GM21360 (cell line): ENCODE measurements around the gene CTIF.

Experiments
- ATAC-seq: cut with Tn5 transposase; IDR thresholded peaks from one replicate; pipeline ENCODE4 v1.9.1; 2021; ENCODE audit warnings: mild to moderate bottlenecking, moderate library complexity; ENCODE audit not compliant: unreplicated experiment

Gene CTIF

DNA sequence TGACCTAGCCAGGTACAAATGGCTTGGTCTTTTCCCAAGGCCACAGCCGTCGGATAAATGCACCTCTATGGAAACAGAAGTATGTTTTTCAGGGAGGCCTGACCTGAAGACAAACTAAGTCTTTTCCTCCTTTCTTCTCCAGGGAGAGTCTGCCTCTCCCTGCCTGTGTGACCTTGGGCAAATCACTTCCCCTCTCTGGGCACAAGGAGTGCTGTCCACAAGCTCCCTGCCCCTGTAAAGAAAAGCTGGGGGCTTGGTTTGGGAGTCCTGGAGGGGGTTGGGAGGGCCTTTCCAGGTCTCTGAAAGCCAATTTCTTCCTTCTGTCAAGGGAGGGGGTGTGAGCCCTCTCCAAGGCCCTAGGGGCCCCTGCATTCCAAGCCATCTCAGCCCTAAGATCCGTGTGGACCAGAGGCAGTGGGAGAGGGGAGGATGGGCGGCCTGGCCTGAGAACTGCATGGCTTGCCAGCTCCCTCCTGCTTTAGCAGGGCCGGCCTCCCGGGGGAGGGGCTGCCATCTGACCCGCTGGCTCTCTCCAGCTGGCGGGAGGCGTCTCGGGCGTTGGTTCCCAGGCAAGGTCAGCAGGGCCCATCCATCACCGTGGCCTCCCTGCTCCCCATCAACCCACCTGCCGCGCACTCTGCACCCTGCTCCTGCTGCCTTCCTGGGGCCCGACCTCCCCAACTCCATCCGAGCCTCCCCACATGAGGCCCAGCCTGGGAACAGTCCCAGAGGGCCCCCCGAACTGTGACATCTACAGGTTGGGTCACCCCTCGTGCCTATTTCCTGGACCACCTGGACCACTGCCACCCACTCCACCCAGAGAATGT lies 350.5 kb downstream of the CTIF start:
- no peak for ATAC-seq

DNA sequence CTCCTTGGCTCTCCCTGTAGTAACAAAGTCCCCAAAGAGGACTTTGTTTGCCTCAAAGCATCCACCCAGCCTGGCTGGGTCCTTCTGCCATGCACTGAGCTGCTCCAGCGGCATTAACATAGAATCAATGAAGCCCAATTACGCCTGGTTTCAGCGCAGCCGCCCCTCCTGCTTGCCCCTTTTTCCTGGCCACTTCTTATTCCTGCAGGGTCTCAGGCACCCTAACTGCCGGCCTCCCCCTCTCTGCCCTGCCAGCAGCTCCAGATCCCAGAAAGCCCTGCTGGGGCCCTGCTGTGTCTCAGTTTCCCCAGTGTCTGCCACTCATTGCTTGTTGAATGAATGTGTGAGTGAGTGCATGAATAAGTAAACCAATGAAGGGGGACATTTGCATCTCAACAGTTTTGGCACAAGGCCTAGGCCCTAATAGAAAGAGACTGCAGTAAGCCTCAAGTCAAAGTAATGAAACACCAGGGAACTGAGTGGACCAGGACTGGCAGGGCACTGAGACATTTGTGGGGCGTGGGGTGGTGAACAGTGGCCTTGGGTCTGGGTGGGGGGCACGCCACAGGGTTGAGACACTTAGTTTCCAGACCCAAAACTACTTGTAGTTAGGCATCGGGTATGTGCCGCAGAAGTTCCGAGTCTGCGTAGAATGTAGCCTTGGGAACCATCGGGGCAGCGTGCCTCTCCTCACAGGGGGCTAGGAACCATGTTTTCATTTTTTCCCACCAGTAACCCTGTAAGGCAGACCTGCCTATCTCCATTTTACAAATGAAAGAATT lies 351.3 kb downstream of the CTIF start:
- no peak for ATAC-seq

DNA sequence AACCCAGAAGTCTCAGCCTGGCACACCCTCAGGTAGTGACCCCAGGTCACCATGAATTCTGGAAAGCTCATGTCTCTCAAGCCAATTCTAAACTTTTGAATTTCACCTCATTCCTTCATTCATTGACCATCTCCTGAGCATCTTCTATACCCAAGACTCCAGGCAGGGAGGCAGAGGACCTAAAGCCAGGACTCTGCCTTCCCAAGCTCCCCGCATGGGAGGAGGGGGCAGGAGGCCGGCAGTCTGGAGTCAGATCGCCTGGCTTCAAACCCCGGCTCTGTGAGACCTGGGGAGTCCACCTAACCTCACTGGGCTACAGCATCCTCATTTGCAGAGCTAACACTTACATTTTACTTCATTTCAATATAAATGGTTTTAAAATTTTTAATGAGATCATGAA lies 352.9 kb downstream of the CTIF start:
- no peak for ATAC-seq

DNA sequence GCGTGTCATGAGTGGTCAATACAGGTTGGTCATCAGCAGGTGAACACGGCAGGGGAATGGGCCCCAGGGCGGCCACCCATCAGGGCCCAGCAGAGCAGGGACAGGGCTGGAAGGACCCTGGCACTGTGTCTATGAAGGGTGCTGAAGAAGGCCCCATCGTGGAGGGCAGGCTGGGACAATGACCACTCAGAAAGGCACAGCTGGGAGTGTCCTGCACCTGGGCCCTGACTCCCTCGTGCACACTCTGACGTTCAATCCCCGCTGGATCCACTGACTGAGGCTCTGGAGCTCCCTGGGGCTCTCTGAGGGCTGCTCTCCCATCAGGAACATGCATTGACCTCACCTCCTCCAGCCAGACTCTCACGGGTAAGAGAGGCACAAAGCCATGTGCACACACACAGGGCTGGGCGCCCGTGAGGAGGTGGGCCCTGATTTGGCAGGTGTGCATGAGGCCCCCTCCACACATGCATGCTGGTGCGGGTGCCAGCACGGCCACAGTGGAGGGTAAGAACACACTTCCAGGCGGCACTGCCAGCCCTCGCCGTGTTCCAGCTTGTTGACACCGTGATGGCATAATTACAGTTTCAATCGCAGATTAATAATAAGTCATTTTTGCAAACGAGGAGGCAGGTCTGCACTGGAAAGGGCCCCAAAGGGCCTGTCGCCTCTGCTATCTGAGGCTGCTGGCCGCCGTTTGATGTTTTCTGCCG lies 353.5 kb downstream of the CTIF start:
- ATAC-seq = no peak

DNA sequence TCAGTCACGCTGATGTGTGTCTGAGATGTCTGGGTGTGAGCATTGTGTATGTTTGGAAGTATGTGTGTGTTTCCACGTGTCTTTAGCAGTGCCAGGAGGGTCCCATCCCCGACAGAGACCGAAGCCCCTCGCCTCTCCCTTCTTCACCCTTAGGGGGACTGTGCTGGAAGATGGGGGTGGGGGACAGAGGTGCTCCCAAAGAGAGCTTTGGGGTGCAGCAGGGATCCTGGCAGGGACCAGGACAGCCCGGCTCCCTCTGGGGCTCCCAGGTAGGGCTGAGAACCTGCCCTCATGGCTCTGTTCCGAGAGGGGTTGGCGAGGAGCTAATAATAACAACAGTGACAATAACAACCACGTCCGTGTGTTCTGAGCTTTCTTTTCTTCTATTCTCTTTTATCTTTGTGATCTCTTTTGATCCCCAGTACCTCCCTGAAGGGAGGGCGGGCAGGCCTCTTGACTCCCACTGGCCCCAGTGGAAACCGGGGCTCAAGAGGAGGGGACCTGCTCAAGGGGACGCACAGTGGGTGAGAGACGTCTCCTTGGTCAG lies 354.3 kb downstream of the CTIF start:
- no peak for ATAC-seq

DNA sequence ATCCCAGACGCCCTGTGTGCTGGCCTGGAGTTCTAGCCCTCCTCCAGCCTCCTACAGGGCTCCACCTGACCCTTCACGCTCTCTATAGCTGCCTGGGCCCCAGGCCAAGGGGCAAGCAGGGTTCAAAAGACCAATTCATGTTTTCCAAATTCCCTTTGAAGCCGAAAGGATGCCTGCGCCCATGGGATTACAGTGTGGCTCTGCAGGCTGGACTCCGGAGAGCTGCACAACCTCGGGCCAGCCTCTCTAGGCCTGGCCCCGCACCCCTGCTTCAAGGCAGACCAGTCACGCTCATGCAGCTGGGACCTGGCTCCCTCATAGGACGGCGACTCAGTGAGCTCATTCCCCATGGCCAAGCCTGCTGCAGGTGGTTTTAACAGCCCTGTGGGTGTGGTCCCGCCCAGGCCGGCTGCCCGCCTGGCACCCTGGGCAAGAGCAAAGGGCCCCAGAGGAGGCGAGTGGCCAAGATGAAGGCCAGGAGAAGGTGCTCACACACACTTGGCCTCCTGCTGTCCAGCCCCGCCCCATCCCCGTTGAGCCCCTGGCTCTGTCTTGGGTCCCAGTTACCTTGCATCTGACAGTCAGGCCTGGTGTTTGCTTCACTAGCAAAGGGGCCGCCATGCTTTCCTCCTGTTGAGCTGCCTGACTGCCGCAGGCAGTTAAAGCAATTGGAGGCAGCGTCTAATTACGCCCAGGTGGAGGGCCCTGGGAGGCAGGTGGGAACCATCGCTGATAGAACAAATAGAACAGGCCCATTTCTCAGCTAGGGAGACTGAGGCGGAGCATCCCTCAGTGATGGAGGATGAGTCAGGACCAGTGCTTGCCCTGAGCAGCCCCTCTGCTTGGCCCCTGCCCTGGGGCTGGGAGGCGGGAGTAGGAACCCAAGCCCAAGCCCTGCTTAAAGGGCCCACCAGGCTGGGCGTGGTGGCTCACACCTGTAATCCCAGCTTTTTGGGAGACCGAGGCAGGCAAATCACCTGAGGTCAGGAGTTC lies 355.1 kb downstream of the CTIF start:
- ATAC-seq = no peak

DNA sequence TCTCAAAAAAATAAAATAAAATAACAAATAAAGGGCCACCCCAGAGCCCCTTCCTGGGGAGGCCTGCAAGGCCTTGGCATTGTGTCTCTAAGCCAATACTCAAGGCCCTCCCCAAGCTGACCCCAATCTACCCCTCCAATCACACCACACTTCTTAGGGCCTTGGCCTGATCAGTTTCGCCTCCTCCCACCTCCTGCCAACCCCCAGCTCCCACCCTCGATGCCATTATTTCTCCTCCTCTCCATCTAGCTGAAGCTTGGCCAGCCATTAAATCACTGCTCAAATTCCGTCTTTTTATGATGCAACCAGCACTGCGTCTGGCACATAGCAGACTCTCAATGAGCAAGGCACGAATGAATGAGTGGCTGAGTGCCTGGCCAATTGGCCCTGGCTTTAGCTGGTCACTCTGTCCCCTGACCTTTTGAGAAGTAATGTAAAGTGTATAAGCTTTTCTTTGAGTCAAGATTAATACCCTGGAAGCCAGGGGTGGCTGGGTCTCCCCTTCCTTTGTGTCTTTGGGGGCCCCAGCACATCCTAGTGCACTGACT lies 356.0 kb downstream of the CTIF start:
- no peak for ATAC-seq

DNA sequence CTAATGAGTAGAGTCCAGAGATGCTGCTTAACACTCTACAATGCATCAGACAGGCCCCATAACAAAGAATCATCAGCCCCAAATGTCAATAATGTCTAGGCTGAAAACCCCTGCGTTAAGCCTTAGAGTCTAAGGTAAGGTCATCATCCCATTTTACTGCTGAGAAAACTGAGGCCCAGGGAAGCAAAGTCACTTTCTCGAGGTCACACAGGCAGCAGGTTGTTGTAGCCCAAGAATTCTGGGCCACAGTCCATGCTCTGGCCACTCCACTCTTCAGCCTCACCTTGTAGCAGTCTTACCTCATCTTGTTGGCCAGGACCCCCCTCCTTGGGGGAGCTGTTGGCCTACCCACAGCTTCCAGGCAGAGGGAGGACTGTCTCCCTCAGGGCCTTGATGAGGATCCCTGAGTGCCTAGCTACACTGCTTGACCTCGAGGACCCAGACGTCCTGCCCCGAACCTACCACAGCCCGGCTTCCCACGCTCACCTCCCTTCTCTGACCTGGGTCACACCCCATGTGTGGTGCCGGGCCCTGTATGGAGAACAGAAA lies 357.6 kb downstream of the CTIF start:
- ATAC-seq = no peak

DNA sequence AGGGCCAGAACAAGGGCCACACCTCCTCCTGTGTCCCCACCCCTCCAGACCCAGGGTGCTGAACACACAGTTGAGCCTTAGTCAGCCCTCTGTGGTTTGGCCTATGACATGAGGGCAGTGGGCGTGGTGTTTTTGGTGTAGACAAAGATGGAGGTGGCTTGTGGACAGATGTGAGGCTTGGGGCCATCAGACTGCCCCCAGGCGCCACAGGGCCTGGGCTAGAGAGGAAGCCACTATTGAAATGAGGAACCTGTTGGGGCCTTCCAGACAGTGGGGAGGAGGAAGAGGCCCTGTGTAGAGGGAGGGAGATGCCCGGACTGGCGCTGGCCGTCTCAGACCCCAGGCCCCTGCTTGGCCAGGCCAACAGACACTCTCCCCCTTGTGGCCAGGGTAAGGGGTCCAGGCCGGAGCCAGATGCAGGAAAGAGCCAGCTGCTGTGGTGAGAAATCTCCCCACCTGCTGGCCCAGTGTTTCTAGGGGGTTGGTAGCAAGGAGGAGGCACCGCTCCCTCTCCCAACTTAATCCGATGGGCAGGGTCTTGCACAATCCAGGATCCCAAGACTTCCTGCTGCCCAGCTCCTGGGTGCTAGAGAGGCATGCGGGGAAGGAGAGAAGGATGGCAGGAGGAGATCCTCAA lies 358.2 kb downstream of the CTIF start:
- ATAC-seq = no peak

DNA sequence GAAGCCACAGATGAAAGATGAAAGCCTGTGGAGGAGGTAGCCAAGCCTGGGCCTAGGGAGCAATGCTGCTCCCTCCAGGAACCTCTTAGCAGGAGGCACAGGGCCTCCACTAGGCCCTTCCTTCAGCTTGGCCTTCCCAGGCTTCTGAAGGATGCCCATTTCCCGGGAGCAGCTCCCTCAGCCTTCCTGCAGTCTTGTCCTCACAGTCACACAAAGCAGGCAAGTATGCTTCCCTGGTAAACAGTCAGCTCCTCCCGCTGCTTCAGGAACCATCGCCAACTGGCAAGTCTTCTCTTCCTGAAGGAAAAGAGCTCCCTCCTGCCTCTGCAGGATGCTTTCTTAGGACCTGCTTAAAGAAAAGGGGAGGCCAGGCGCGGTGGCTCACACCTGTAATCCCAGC lies 358.7 kb downstream of the CTIF start:
- ATAC-seq = no peak

DNA sequence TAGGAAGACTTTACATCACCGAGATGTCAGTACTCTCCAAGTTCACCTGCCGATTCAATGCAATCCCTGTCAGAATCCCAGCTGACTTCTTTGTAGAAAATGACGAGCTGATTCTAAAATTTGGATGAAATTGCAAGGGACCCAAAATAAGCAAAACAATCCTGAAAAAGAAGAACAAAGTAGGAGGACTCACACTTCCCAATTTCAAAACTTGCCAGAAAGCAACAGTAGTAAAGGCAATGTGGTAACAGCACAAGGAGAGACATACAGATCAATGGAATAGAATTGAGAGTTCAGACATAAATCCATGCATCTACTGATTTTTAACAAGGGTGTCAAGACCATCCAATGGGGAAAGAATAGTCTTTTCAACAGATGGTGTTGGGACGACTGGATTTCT lies 359.7 kb downstream of the CTIF start:
- ATAC-seq = no peak

DNA sequence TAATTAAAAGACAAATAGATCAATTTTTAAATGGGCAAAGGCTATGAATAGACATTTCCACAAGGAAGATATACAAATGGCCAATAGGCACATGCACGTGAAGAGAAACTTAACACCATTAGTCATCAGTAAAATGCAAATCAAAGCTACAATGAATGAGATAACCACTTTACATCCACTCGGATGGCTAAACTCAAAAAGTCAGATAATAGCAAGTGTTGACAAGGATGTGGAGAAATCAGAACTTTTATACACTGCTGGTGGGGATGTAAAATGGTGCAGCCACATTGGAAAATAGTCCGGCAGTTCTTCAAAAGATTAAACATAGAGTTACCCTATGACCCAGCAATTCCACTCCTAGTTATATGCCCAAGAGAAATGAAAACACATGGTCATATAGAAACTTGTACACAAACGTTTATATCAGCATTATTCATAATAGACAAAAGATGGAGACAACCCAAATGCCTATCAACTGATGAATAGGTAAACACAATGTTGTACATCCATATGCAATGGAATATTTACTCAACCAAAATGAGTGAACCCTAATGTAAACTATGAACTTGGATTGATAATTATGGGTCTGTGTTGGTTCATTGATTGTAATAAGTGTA lies 360.8 kb downstream of the CTIF start:
- ATAC-seq = no peak

DNA sequence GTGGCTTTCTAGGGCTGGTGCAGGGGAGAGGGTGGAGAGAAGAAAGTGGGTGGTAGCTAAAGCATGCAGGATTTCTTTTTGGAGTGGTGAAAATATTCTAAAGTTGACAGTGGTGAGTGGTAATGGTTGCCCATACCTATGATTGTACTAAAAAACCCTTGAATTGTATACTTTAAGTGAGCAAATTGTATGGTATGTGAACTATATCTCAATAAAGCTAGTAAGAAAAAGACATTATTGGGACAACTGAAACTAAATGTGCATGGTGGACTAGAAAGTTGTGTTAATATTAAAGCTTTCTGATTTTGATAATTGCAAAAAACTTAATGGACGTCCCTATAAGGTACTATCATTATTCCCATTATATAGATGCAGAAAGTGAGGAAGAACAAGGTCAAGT lies 361.6 kb downstream of the CTIF start:
- ATAC-seq = no peak

DNA sequence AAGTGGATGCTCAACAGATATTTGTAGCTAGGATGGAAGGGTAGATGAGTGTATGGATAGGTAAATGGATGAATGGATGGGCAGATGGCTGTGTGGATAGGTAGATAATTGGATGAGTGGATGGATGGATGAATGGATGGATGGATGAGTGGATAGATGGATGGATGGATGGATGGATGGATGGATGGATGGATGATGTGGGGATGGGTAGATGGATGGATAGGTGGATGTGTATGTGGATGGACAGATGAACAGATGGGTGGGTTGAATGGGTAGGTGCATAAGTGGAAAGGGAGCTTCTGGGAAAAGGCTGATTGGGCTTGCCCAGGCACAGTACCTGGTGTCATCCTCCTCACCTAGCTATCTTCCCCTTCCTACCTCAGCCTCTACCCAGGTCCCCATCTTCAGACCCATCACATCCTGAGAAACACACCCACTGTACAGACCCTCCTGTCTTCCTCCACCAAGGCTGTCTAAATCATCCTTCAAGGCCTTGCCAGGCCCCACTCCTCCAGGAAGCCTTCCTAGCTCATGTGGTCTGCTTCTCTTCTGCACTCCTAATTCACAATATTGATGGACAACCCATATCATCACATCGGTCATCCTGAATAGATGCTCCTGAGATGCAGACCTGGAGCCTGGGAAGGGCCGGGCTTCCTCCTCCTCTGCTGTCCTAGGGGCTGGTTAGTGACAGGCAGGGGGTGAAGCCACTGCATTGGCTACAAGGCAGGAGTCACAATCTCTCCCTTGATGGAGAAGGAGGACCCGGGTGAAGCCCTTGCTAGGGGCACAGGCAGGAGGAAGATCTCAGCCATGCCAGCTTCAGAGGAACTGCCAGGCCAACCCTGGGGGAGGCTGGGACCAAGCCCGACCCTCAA lies 362.6 kb downstream of the CTIF start:
- no peak for ATAC-seq

DNA sequence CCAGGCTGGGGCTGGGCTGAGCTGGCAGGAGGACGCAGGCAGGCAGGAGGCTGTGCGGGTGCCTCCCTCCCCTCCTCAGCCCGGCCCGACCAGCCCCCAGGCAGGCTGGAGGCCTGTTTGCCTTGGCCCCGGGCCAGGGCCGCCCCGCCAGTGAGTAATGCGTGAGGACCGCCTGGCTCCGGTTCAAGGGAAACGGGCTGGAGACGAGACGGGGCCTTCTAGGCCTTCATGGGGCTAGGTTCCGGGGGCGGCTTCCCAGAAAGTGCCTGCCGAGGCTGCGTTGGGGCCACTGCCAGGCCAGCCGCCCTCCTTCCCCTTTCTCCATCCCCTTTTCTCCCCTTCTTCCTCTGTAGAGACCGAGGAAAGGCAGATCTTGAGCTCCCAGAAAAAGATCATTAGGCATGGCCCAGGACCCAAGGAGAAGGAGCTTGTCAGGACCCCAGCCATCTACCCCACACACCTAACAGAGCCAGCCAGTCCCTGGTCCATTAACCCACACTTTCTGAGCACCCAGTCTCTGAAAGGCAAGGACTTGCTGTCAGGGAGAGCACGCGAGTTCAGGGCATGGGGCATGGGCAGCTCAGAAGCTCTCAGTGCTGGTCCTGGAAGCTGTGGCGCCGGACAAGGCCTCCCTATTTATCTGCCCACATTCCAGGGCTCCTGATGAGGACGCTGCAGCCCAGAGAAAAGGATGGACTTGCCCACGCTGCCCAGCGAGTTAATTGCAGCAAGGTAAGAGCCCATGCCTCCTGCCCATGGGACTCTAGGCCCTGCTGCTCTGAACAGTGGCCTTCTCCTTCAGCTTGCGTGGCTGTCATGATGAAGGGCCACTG lies 363.4 kb downstream of the CTIF start:
- no peak for ATAC-seq

DNA sequence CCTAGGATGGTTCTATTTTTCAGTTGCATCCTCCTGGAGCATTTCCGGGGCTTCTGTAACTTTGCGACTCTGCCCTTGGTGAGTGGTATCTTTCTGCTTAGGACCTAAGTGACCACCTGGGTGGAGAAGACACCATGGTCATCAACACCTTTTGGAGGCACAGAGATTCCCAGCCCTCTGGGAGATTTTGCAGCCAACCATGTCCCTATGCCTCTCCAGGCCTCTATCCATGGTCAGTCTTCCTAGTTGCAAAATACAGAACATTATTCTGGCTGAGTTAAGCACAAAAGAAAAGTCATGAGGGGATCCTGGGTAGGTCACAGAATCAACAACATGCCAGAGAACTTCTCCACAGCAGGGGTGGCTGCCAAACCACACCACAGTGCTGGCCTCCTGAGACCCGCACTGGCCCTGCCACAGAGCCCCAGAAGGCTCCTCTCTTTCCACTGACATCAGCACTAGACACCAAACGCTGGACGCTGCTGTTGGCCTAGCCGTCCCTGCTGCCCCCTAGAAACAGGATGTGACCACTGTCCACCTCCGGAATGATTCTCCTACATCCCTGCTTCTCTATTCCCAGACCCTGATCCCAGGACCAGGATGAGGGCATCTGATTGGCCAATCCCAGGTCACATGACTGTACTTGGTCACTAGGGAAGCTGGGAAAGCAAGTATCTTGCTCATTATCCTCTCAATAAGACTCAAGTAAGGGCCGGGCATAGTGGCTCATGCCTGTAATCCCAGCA lies 364.2 kb downstream of the CTIF start:
- ATAC-seq = no peak
